ENCODE results near the gene DENND1B.

DENND1B gene

GRCh38 chr1:197695961-197696360 lies 79.3 kb downstream of the DENND1B start:
- Histone ChIP-seq H3K9me3 (ENCODE audit: insufficient read depth, low read depth, low read length) (no peaks in the 10 kb centered on the region; the same call in 1 of the 2 replicates), H3K4me2 (ENCODE audit: low read depth, low read length, poor library complexity, severe bottlenecking) (no peak overlapping the region), H4K20me1 (ENCODE audit: insufficient read depth, low read length, poor library complexity, severe bottlenecking) (peaks cover 24% of the 10 kb centered on the region), H3K9ac (ENCODE audit: low read depth, low read length, poor library complexity, severe bottlenecking) (no peak overlapping the region), H3K27me3 (ENCODE audit: insufficient read depth, low read length, poor library complexity, severe bottlenecking) (no peaks in the 10 kb centered on the region), H3K9me2 (replicated peaks; ENCODE audit: low read depth, low read length) (no peaks in the 10 kb centered on the region), H3F3A (ENCODE audit: low read depth) (no peaks in the 10 kb centered on the region), H2AFZ (ENCODE audit: low read length) (no peak overlapping the region), H3K4me3 (ENCODE audit: low read length, poor library complexity, severe bottlenecking) (no peak overlapping the region), H3K36me3 (ENCODE audit: insufficient read depth, low read length) (no peaks in the 10 kb centered on the region), H3K4me1 (ENCODE audit: insufficient read depth, low read length, poor library complexity, severe bottlenecking) (peaks cover 9% of the 10 kb centered on the region), H3K79me2 (ENCODE audit: insufficient read depth, low read length) (peaks cover 79% of the 10 kb centered on the region)
- TF ChIP-seq, protein P1, sequence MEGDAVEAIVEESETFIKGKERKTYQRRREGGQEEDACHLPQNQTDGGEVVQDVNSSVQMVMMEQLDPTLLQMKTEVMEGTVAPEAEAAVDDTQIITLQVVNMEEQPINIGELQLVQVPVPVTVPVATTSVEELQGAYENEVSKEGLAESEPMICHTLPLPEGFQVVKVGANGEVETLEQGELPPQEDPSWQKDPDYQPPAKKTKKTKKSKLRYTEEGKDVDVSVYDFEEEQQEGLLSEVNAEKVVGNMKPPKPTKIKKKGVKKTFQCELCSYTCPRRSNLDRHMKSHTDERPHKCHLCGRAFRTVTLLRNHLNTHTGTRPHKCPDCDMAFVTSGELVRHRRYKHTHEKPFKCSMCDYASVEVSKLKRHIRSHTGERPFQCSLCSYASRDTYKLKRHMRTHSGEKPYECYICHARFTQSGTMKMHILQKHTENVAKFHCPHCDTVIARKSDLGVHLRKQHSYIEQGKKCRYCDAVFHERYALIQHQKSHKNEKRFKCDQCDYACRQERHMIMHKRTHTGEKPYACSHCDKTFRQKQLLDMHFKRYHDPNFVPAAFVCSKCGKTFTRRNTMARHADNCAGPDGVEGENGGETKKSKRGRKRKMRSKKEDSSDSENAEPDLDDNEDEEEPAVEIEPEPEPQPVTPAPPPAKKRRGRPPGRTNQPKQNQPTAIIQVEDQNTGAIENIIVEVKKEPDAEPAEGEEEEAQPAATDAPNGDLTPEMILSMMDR (conservative IDR thresholded peaks at IDR 0.05; ENCODE audit: low read length): no peak
- TF ChIP-seq EZH2phosphoT487 (IDR thresholded peaks at IDR 0.05; ENCODE audit: borderline replicate concordance): no peak

DNA sequence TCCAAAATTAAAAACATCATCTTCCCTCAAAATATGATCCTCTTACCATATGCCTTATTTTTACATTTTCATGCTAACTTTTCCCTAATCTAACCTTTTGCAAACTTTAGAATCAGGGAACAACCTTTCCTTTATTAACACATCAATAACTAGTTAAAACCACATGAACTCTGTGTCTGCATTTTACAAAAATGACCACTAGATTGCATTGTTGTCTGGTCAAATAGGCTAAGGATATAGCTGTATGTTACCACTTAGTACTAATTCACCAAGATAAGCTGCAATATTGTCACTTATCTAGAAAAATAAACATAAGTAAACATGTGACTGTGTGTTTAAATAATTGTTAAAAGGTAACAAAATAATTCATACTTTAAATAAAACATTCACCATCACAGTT lies 82.3 kb downstream of the DENND1B start:
- peaks cover 76% of the 10 kb centered on the region for H3K79me2 ChIP-seq (ENCODE audit: insufficient read depth, low read length)
- no peak overlapping the region for H3K9ac ChIP-seq (ENCODE audit: low read depth, low read length, poor library complexity, severe bottlenecking)
- H3K9me2 ChIP-seq (replicated peaks; ENCODE audit: low read depth, low read length): no peaks in the 10 kb centered on the region
- no peaks in the 10 kb centered on the region for H3F3A ChIP-seq (ENCODE audit: low read depth)
- peaks cover 24% of the 10 kb centered on the region for H4K20me1 ChIP-seq (ENCODE audit: insufficient read depth, low read length, poor library complexity, severe bottlenecking)
- H2AFZ ChIP-seq (ENCODE audit: low read length): no peak overlapping the region
- H3K27me3 ChIP-seq (ENCODE audit: insufficient read depth, low read length, poor library complexity, severe bottlenecking): no peaks in the 10 kb centered on the region
- H3K4me3 ChIP-seq (ENCODE audit: low read length, poor library complexity, severe bottlenecking): no peak overlapping the region
- no peak overlapping the region for H3K4me2 ChIP-seq (ENCODE audit: low read depth, low read length, poor library complexity, severe bottlenecking)
- peaks cover 21% of the 10 kb centered on the region; the same call in 1 of the 2 replicates for H3K36me3 ChIP-seq (ENCODE audit: insufficient read depth, low read length)
- peaks cover 9% of the 10 kb centered on the region for H3K4me1 ChIP-seq (ENCODE audit: insufficient read depth, low read length, poor library complexity, severe bottlenecking)
- H3K9me3 ChIP-seq (ENCODE audit: insufficient read depth, low read depth, low read length): peaks cover 7% of the 10 kb centered on the region; the same call in 1 of the 2 replicates
- TF ChIP-seq, protein P1 (conservative IDR thresholded peaks at IDR 0.05; ENCODE audit: low read length): peak; percentile 76
- TF ChIP-seq EZH2phosphoT487 (IDR thresholded peaks at IDR 0.05; ENCODE audit: borderline replicate concordance): no peak

GRCh38 chr1:197691816-197692215 lies 83.5 kb downstream of the DENND1B start:
- no peaks in the 10 kb centered on the region for H3F3A ChIP-seq (ENCODE audit: low read depth)
- H4K20me1 ChIP-seq (ENCODE audit: insufficient read depth, low read length, poor library complexity, severe bottlenecking): peaks cover 23% of the 10 kb centered on the region
- peaks cover 9% of the 10 kb centered on the region for H3K4me1 ChIP-seq (ENCODE audit: insufficient read depth, low read length, poor library complexity, severe bottlenecking)
- peaks cover 21% of the 10 kb centered on the region; the same call in 1 of the 2 replicates for H3K36me3 ChIP-seq (ENCODE audit: insufficient read depth, low read length)
- peaks cover 7% of the 10 kb centered on the region; the same call in 1 of the 2 replicates for H3K9me3 ChIP-seq (ENCODE audit: insufficient read depth, low read depth, low read length)
- no peak overlapping the region for H2AFZ ChIP-seq (ENCODE audit: low read length)
- TF ChIP-seq, protein P1 (conservative IDR thresholded peaks at IDR 0.05; ENCODE audit: low read length): no peak
- TF ChIP-seq EZH2phosphoT487 (IDR thresholded peaks at IDR 0.05; ENCODE audit: borderline replicate concordance): no peak
- no peaks in the 10 kb centered on the region for H3K9me2 ChIP-seq (replicated peaks; ENCODE audit: low read depth, low read length)
- H3K27me3 ChIP-seq (ENCODE audit: insufficient read depth, low read length, poor library complexity, severe bottlenecking): no peaks in the 10 kb centered on the region
- H3K4me2 ChIP-seq (ENCODE audit: low read depth, low read length, poor library complexity, severe bottlenecking): no peak overlapping the region
- no peak overlapping the region for H3K4me3 ChIP-seq (ENCODE audit: low read length, poor library complexity, severe bottlenecking)
- no peak overlapping the region for H3K9ac ChIP-seq (ENCODE audit: low read depth, low read length, poor library complexity, severe bottlenecking)
- H3K79me2 ChIP-seq (ENCODE audit: insufficient read depth, low read length): peaks cover 81% of the 10 kb centered on the region
